RWPE2 (cell line): ENCODE data around the gene C17orf100.
A peak's percentile ranks its signal among the peaks of the same experiment; 100 is the strongest.
"Not testable (repeated sequence)": the region's sequence is repeated elsewhere in the genome, so short reads cannot be mapped to it uniquely, and the experiment has no call there.

Source experiments
- ATAC-seq: fragments of 200-7000 bp; cut with Tn5 transposase; 3 replicates; pipeline ENCODE4 v1.9.1; 2021; ENCODE audit warnings: low read depth
- DNase-seq: peaks from one replicate; pipeline ENCODE4 v3.0.0-alpha.2; 2020; ENCODE audit warnings: low spot score
- H3K27ac ChIP-seq: fragments of 450-650 bp; 2 replicates; pipeline ENCODE4 v1.5.1; 2017; ENCODE audit warnings: mild to moderate bottlenecking; ENCODE audit not compliant: poor library complexity, severe bottlenecking
- H3K27me3 ChIP-seq: fragments of 250-450 bp; sonication (Bioruptor Pico); 2 replicates; pipeline ENCODE4 v1.5.1; 2021; ENCODE audit warnings: mild to moderate bottlenecking, moderate library complexity; ENCODE audit not compliant: insufficient read depth, poor library complexity, severe bottlenecking
- H3K36me3 ChIP-seq: fragments of 250-450 bp; sonication (Bioruptor Pico); 2 replicates; pipeline ENCODE4 v1.5.1; 2020; ENCODE audit warnings: low read depth, mild to moderate bottlenecking, moderate library complexity
- H3K4me1 ChIP-seq: fragments of 250-450 bp; sonication (Bioruptor Pico); 2 replicates; pipeline ENCODE4 v1.5.1; 2021; ENCODE audit warnings: mild to moderate bottlenecking, moderate library complexity; ENCODE audit not compliant: insufficient read depth, poor library complexity, severe bottlenecking
- H3K4me3 ChIP-seq: fragments of 250-450 bp; sonication (Bioruptor Pico); 2 replicates; pipeline ENCODE4 v1.5.1; 2021; ENCODE audit warnings: mild to moderate bottlenecking, moderate library complexity; ENCODE audit not compliant: severe bottlenecking
- H3K9me3 ChIP-seq: fragments of 250-450 bp; sonication (Bioruptor Pico); 2 replicates; pipeline ENCODE4 v1.5.1; 2021; ENCODE audit warnings: mild to moderate bottlenecking, moderate library complexity; ENCODE audit not compliant: severe bottlenecking
- TF ChIP-seq, protein P1 (sequence below): fragments of 450-650 bp; IDR thresholded peaks from one replicate; pipeline ENCODE4 v1.5.1; 2017; ENCODE audit warnings: mild to moderate bottlenecking, moderate library complexity; ENCODE audit not compliant: poor library complexity, severe bottlenecking

C17orf100 gene

DNA sequence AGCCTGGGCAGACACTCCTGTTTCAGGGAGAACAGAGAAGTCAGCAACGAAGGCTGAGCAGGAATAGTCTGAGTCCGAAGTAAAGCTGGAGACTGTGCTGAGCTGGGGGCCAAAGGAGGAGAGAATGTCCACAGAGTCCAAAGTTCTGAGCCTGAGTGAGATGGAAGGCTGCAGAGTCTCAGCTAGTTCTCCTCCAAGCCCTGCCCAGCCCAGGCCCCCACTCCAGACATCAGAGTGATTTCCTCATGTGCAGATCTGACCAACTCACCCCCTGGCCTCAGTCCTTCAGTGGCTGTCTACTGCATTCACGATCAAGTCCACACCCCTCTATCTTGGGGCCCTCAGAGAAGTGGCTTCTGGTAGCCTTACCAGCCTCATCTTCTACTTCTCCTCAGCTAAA, 40.0 kb downstream of the C17orf100 start:
- TF ChIP-seq, protein P1, sequence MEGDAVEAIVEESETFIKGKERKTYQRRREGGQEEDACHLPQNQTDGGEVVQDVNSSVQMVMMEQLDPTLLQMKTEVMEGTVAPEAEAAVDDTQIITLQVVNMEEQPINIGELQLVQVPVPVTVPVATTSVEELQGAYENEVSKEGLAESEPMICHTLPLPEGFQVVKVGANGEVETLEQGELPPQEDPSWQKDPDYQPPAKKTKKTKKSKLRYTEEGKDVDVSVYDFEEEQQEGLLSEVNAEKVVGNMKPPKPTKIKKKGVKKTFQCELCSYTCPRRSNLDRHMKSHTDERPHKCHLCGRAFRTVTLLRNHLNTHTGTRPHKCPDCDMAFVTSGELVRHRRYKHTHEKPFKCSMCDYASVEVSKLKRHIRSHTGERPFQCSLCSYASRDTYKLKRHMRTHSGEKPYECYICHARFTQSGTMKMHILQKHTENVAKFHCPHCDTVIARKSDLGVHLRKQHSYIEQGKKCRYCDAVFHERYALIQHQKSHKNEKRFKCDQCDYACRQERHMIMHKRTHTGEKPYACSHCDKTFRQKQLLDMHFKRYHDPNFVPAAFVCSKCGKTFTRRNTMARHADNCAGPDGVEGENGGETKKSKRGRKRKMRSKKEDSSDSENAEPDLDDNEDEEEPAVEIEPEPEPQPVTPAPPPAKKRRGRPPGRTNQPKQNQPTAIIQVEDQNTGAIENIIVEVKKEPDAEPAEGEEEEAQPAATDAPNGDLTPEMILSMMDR = no peak
- Histone ChIP-seq H3K27me3 (no peaks in the 10 kb centered on the region), H3K4me1 (peaks cover 3% of the 10 kb centered on the region), H3K36me3 (no peaks in the 10 kb centered on the region), H3K4me3 (no peak overlapping the region), H3K9me3 (no peaks in the 10 kb centered on the region), H3K27ac (no peak overlapping the region)
- DNase-seq (no peak), ATAC-seq (no peak)

DNA sequence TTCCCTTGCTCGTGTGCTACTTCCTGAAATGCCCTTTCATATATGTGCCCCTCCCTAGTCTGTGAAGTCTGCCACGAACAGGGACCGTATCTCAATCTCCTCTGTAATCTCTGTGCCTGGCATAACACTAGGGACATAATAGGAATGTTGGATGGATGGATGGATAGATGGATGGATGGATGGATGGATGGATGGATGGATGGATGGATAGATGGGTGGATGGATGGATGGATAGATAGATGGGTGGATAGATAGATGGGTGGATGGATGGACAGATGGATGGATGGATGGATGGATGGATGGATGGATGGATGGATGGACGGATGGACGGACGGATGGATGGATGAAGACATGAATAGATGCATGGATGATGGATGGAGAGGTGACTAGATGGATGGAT, 40.4 kb downstream of the C17orf100 start:
- not testable (repeated sequence) for H3K4me3 ChIP-seq, H3K27me3 ChIP-seq, ATAC-seq, H3K9me3 ChIP-seq, H3K36me3 ChIP-seq, H3K27ac ChIP-seq, H3K4me1 ChIP-seq, DNase-seq

- H3K27ac ChIP-seq = peak overlapping the region; percentile 4
Measured at GRCh38 chr17:6695051-6695450, 43.5 kb downstream of the C17orf100 start.

DNA sequence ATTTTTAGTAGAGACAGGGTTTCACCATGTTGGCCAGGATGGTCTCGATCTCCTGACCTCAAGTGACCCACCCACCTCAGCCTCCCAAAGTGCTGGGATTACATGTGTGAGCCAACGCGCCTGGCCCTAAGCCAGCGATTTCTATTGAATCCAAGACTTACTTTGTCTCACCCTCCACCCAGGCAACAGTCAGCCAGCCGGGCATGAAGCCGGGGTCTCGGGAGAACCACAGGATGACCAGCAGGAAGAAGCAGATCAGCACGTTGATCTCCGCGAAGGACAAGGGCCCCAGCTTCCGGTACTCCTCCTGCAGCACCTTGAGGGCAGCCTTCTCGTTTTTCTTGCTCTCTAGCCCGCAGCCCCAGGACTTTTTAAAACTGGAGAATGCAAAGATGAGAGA, 44.0 kb downstream of the C17orf100 start:
- Histone ChIP-seq H3K27me3 (no peaks in the 10 kb centered on the region), H3K27ac (peak overlapping the region; percentile 4), H3K36me3 (no peaks in the 10 kb centered on the region), H3K9me3 (no peaks in the 10 kb centered on the region), H3K4me1 (peaks cover 3% of the 10 kb centered on the region), H3K4me3 (no peak overlapping the region)
- no peak for DNase-seq
- TF ChIP-seq, protein P1 = no peak
- peak; percentile 57; the same call in 2 of the 3 replicates for ATAC-seq

More at GRCh38 chr17:6695051-6695450, 43.5 kb downstream of the C17orf100 start:
- Histone ChIP-seq H3K9me3 (no peaks in the 10 kb centered on the region), H3K36me3 (no peaks in the 10 kb centered on the region), H3K4me3 (no peak overlapping the region), H3K4me1 (peaks cover 3% of the 10 kb centered on the region), H3K27me3 (no peaks in the 10 kb centered on the region)
- ATAC-seq (no peak), DNase-seq (no peak)
- TF ChIP-seq, protein P1 = no peak

GRCh38 chr17:6696906-6697305, 45.3 kb downstream of the C17orf100 start:
- DNase-seq = no peak
- no peak overlapping the region for H3K27ac ChIP-seq

More at GRCh38 chr17:6696906-6697305, 45.3 kb downstream of the C17orf100 start:
- H3K4me3 ChIP-seq = no peak overlapping the region
- H3K4me1 ChIP-seq = peaks cover 3% of the 10 kb centered on the region
- no peaks in the 10 kb centered on the region for H3K36me3 ChIP-seq
- no peaks in the 10 kb centered on the region for H3K9me3 ChIP-seq
- no peak for ATAC-seq
- TF ChIP-seq, protein P1 = no peak
- no peaks in the 10 kb centered on the region for H3K27me3 ChIP-seq
